Keratinocyte (primary cell): ENCODE measurements around the gene SS18. TPM values are rescaled to one million over a fixed set of nuclear protein-coding genes. Genes with fewer than 3 reads are reported as not detected.

Experiments used
- DNase-seq: peaks from one replicate; pipeline ENCODE4 v3.0.0-alpha.2; 2011; ENCODE audit warnings: low read depth, missing footprints, low spot score
- FAIRE-seq: peaks from 2 replicates; lab custom pipeline; 2011; peaks lifted over from hg19 to GRCh38; lab: Jason Lieb, UNC
- H2AFZ ChIP-seq: 2 replicates; pipeline ENCODE4 v1.6.0; 2012; ENCODE audit warnings: low read length, control low read depth, inconsistent platforms; ENCODE audit not compliant: control insufficient read depth
- H3K27ac ChIP-seq: 2 replicates; pipeline ENCODE4 v1.5.1; 2011; ENCODE audit warnings: low read length; ENCODE audit not compliant: control insufficient read depth, insufficient read depth
- H3K27me3 ChIP-seq: 3 replicates; pipeline ENCODE4 v1.6.0; 2011; ENCODE audit warnings: low read length; ENCODE audit not compliant: control insufficient read depth, insufficient read depth; ENCODE audit errors: extremely low read depth
- H3K36me3 ChIP-seq, 2 experiments: 2 replicates in 1 of 2; 3 replicates in 1 of 2; pipeline ENCODE4 v1.5.1; 2011; ENCODE audit warnings: low read length in 2 of 2, mild to moderate bottlenecking in 1 of 2; ENCODE audit not compliant: control insufficient read depth in 2 of 2, insufficient read depth in 2 of 2; ENCODE audit errors: extremely low read depth in 1 of 2
- H3K4me1 ChIP-seq: 3 replicates; pipeline ENCODE4 v1.5.1; 2011; ENCODE audit warnings: low read length; ENCODE audit not compliant: control insufficient read depth, insufficient read depth; ENCODE audit errors: extremely low read depth
- H3K4me2 ChIP-seq: 3 replicates; pipeline ENCODE4 v1.6.0; 2011; ENCODE audit warnings: low read depth, low read length; ENCODE audit not compliant: control insufficient read depth, insufficient read depth; ENCODE audit errors: extremely low read depth
- H3K4me3 ChIP-seq, 3 experiments: fragments of 200-600 bp in 1 of 3; sonication (generic) in 1 of 3; 2 replicates in 2 of 3; 3 replicates in 1 of 3; pipeline ENCODE4 v1.5.1; 2011 to 2016; ENCODE audit warnings: low read length in 3 of 3, mild to moderate bottlenecking in 3 of 3, control low read depth in 2 of 3, inconsistent platforms in 1 of 3, low read depth in 1 of 3, mixed read lengths in 1 of 3, mixed run types in 1 of 3, moderate library complexity in 1 of 3; ENCODE audit not compliant: control insufficient read depth in 2 of 3, insufficient read depth in 2 of 3; ENCODE audit errors: extremely low read depth in 1 of 3
- H3K79me2 ChIP-seq: 2 replicates; pipeline ENCODE4 v1.6.0; 2012; ENCODE audit warnings: low read length; ENCODE audit not compliant: control insufficient read depth, insufficient read depth
- H3K9ac ChIP-seq: 3 replicates; pipeline ENCODE4 v1.6.0; 2011; ENCODE audit warnings: low read length; ENCODE audit not compliant: control insufficient read depth, insufficient read depth; ENCODE audit errors: extremely low read depth
- H3K9me1 ChIP-seq: 3 replicates; pipeline ENCODE4 v1.6.0; 2011; ENCODE audit warnings: low read length; ENCODE audit not compliant: control insufficient read depth, insufficient read depth; ENCODE audit errors: extremely low read depth
- H3K9me3 ChIP-seq: 2 replicates; pipeline ENCODE4 v1.5.1; 2012; ENCODE audit warnings: low read depth, low read length; ENCODE audit not compliant: control insufficient read depth
- H4K20me1 ChIP-seq: 3 replicates; pipeline ENCODE4 v1.6.0; 2011; ENCODE audit warnings: low read length; ENCODE audit not compliant: control insufficient read depth, insufficient read depth; ENCODE audit errors: extremely low read depth
- CTCF ChIP-seq, 3 experiments: IDR thresholded peaks in 1 of 3; conservative IDR thresholded peaks in 1 of 3; optimal IDR thresholded peaks in 1 of 3; 2 replicates in 2 of 3; 3 replicates in 1 of 3; pipeline versions ENCODE3 to v1.5.1; 2011; ENCODE audit warnings: low read length in 3 of 3, mild to moderate bottlenecking in 3 of 3, moderate library complexity in 2 of 3, control low read depth in 1 of 3, inconsistent platforms in 1 of 3; ENCODE audit not compliant: insufficient read depth in 2 of 3; ENCODE audit errors: extremely low read depth in 1 of 3
- EZH2 ChIP-seq: IDR thresholded peaks from one replicate; pipeline ENCODE4 v1.6.1; 2012; ENCODE audit warnings: inconsistent platforms, mild to moderate bottlenecking, low read length, moderate library complexity
- dilution Hi-C: fragments of 300-500 bp; cut with MboI; formaldehyde crosslinking; loops from one replicate; pipeline ENCODE4 v1.7.0; 2020; ENCODE audit warnings: low sequenced_read_pairs; ENCODE audit not compliant: extremely low pct_ligation_motif_present
- polyA plus RNA-seq, 5 experiments: library from polyadenylated mRNA; depleted of rRNA in 3 of 5; stranded (reverse) in 3 of 5; stranded (forward) in 1 of 5; unstranded in 1 of 5; fragments of >200 nt; gene quantifications; 1 replicate in 1 of 5; 2 replicates in 3 of 5; 3 replicates in 1 of 5; pipeline versions ENCODE4 v1.2.1 to v1.2.3, GENCODE V29; 2011 to 2012; ENCODE audit warnings: missing spikeins in 2 of 5, low read depth in 1 of 5, low replicate concordance in 1 of 5

The SS18 gene
- polyA plus RNA-seq, 1 donor (not counting 4 experiments of a cell fraction or from before 2014, with no cell fraction given): 140 TPM

GRCh38 chr18:26021061-26021754 lies 69.2 kb downstream of the SS18 start:
- peaks cover 8% of the 10 kb centered on the region for H3K79me2 ChIP-seq
- H3K27me3 ChIP-seq: no peaks in the 10 kb centered on the region
- H2AFZ ChIP-seq: no peak overlapping the region
- no peaks in the 10 kb centered on the region for H3K9me1 ChIP-seq
- TF ChIP-seq CTCF (optimal IDR thresholded peaks at IDR 0.05 in 1 of 3, IDR thresholded peaks at IDR 0.05 in 1 of 3, conservative IDR thresholded peaks at IDR 0.05 in 1 of 3; ENCODE audit: extremely low read depth in 1 of 3, insufficient read depth in 2 of 3, low read length in 3 of 3) (no peak), EZH2 (no peak)
- peaks cover 8 to 15% of the 10 kb centered on the region in 2 experiments for H3K36me3 ChIP-seq
- H3K9me3 ChIP-seq: no peaks in the 10 kb centered on the region
- DNase-seq (no peak), FAIRE-seq (no peak)
- no peaks in the 10 kb centered on the region for H3K4me1 ChIP-seq
- no peak overlapping the region for H3K27ac ChIP-seq
- dilution Hi-C loops: no loop called here
- H3K4me3 ChIP-seq: no peak overlapping the region
- no peaks in the 10 kb centered on the region for H4K20me1 ChIP-seq
- no peak overlapping the region for H3K4me2 ChIP-seq
- no peak overlapping the region for H3K9ac ChIP-seq

- no peaks in the 10 kb centered on the region for H4K20me1 ChIP-seq
- dilution Hi-C loops: no loop called here
- no peak overlapping the region for H3K27ac ChIP-seq
- DNase-seq (no peak), FAIRE-seq (no peak)
- no peaks in the 10 kb centered on the region for H3K27me3 ChIP-seq
- no peak overlapping the region for H3K4me2 ChIP-seq
- H2AFZ ChIP-seq: no peak overlapping the region
- H3K9ac ChIP-seq: no peak overlapping the region
- peaks cover 4% of the 10 kb centered on the region for H3K79me2 ChIP-seq
- H3K4me1 ChIP-seq: no peaks in the 10 kb centered on the region
- H3K36me3 ChIP-seq: peaks cover 5 to 15% of the 10 kb centered on the region in 2 experiments
- no peak overlapping the region for H3K4me3 ChIP-seq
- TF ChIP-seq CTCF (optimal IDR thresholded peaks at IDR 0.05 in 1 of 3, IDR thresholded peaks at IDR 0.05 in 1 of 3, conservative IDR thresholded peaks at IDR 0.05 in 1 of 3; ENCODE audit: extremely low read depth in 1 of 3, insufficient read depth in 2 of 3, low read length in 3 of 3) (no peak), EZH2 (no peak)
- H3K9me3 ChIP-seq: no peaks in the 10 kb centered on the region
- no peaks in the 10 kb centered on the region for H3K9me1 ChIP-seq
Measured at GRCh38 chr18:26017929-26018328, 72.5 kb downstream of the SS18 start.
